ENCODE data around the gene ZNF76.
A peak's percentile ranks its signal among the peaks of the same experiment; 100 is the strongest.

Gene ZNF76

DNA sequence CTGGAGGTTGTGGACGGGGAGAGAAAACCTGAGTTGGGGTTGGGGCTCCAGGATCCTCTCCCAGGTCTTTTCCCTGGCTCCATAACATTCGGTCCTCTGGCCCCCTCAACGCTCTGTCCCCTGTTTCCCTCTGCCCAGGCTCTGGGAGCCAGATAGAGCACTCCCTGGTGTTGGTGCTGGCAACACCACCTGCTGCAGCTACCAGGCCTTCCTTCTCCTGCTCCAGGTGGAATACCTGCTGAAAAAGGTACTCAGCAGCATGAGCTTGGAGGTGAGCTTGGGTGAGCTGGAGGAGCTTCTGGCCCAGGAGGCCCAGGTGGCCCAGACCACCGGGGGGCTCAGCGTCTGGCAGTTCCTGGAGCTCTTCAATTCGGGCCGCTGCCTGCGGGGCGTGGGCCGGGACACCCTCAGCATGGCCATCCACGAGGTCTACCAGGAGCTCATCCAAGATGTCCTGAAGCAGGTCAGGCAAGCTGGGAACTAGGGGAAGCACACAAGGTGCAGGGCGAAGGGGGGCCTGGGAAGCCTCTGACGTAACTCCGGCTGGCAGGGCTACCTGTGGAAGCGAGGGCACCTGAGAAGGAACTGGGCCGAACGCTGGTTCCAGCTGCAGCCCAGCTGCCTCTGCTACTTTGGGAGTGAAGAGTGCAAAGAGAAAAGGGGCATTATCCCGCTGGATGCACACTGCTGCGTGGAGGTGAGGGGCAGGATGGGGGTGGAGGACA, 52.7 kb downstream of the ZNF76 start:
- no peak overlapping the region for H3K27ac ChIP-seq
- TF ChIP-seq, protein P1, sequence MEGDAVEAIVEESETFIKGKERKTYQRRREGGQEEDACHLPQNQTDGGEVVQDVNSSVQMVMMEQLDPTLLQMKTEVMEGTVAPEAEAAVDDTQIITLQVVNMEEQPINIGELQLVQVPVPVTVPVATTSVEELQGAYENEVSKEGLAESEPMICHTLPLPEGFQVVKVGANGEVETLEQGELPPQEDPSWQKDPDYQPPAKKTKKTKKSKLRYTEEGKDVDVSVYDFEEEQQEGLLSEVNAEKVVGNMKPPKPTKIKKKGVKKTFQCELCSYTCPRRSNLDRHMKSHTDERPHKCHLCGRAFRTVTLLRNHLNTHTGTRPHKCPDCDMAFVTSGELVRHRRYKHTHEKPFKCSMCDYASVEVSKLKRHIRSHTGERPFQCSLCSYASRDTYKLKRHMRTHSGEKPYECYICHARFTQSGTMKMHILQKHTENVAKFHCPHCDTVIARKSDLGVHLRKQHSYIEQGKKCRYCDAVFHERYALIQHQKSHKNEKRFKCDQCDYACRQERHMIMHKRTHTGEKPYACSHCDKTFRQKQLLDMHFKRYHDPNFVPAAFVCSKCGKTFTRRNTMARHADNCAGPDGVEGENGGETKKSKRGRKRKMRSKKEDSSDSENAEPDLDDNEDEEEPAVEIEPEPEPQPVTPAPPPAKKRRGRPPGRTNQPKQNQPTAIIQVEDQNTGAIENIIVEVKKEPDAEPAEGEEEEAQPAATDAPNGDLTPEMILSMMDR (conservative IDR thresholded peaks at IDR 0.05) = no peak

- TF ChIP-seq, protein P1 (conservative IDR thresholded peaks at IDR 0.05) = no peak
- H3K27ac ChIP-seq = no peak overlapping the region
These were observed 53.3 kb downstream of the ZNF76 start for GRCh38 chr6:35312807-35313206.

GRCh38 chr6:35317483-35318195, 58.1 kb downstream of the ZNF76 start:
- TF ChIP-seq, protein P1 (conservative IDR thresholded peaks at IDR 0.05) = peak; percentile 12; the same call in 1 of the 2 replicates
- peak overlapping the region; percentile 75 for H3K27ac ChIP-seq

DNA sequence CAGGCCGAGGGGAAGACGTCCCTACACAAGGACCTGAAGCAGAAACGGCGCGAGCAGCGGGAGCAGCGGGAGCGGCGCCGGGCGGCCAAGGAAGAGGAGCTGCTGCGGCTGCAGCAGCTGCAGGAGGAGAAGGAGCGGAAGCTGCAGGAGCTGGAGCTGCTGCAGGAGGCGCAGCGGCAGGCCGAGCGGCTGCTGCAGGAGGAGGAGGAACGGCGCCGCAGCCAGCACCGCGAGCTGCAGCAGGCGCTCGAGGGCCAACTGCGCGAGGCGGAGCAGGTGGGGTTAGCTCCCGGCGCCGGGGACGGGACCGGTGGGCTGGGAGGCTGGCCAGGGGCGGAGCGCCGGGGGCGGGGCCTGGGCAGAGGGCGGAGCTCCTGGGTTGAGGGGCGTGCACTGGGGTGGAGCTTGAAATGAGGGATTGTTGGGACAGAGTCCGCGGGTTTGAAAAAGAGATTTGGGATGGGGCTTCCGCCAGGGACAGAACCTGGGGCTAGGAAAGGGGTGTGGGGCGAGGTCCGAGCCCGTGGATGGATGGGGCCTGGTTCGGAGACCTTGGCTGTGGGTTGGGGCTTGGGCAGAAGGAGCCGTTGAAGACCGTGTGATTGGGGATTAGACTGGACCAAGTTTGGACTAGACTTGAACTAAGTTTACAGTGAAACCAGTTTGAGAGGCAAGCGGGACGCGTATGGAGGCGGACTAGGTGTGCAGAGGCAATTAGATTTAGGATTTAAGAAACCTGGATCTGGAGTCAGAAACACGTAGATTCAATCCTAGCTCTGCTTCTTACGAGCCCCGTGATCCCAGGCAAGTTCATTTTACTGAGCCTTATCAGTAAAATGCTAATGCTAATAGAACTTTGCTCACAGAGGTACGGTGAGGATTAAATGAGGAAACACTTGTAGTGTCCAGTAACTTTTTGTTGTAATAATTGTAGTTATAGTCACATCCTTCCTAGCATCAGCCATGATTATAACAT, 58.9 kb downstream of the ZNF76 start:
- H3K27ac ChIP-seq = peak overlapping the region; percentile 75
- TF ChIP-seq, protein P1 (conservative IDR thresholded peaks at IDR 0.05) = no peak

DNA sequence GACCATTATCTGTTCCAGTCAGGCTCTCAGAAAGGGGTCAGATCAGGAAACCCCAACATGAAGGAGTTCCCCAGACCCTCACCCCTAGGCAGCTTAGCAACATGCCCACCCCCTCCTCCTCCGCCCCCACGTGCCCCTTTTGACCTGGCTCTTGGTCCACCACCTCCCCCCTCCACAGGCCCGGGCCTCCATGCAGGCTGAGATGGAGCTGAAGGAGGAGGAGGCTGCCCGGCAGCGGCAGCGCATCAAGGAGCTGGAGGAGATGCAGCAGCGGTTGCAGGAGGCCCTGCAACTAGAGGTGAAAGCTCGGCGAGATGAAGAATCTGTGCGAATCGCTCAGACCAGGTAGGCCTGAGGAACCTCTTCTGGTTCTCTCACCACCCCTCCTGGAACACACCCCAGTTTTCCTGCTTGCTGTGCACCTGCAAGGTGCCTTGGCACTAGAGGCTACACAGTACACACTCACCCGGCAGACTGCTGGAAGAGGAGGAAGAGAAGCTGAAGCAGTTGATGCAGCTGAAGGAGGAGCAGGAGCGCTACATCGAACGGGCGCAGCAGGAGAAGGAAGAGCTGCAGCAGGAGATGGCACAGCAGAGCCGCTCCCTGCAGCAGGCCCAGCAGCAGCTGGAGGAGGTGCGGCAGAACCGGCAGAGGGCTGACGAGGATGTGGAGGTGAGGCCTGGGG, 60.0 kb downstream of the ZNF76 start:
- no peak overlapping the region for H3K27ac ChIP-seq
- TF ChIP-seq, protein P1 (conservative IDR thresholded peaks at IDR 0.05) = no peak

DNA sequence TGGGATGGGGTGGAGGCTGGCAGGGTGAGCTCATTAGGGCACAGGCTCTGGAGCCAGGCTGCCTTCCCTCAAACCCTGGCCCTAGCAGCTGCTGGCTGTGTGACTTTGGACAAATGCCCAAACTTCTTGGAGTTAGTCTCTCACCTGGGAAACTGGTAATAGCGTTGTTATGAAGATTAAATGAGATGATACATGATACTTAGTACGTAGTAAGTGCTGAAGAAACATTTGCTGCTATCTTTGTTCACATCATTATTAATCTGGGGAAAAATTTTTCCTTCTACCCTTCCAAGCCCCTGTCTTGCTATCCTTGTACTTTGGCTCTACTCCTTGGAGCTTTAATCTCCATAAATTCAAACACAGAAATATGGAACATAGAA, 60.5 kb downstream of the ZNF76 start:
- TF ChIP-seq, protein P1 (conservative IDR thresholded peaks at IDR 0.05) = no peak
- H3K27ac ChIP-seq = no peak overlapping the region
